IMR-90 (cell line): ENCODE measurements around the gene TMEM74B. TPM values are rescaled to one million over a fixed set of nuclear protein-coding genes. Genes with fewer than 3 reads are reported as not detected.

ENCODE experiments used
- ATAC-seq: fragments of 200-7000 bp; cut with Tn5 transposase; 2 replicates; pipeline ENCODE4 v1.9.1; 2020; ENCODE audit warnings: low read depth, mild to moderate bottlenecking, moderate library complexity
- BruUV-seq: library from RNA; stranded (reverse); fragments of 400-500 nt; replicated peaks from 2 replicates; lab custom pipeline; 2021; lab: Mats Ljungman, UMichigan
- CTCF ChIA-PET: fragments of 300-600 bp; formaldehyde crosslinking; extraction: SDS; loops from one replicate; lab custom pipeline; 2021; ENCODE audit warnings: antibody characterized with exemption; lab: Yijun Ruan, JAX
- POLR2A ChIA-PET: fragments of 300-600 bp; sonication (Branson Sonifier 250); formaldehyde crosslinking; loops from one replicate; lab custom pipeline; 2022; ENCODE audit warnings: antibody characterized with exemption; ENCODE audit not compliant: unreplicated experiment; lab: Charles Lee
- DNase-seq: peaks from one replicate; pipeline ENCODE4 v3.0.0; 2013
- H2AFZ ChIP-seq: replicated peaks from 2 replicates; pipeline ENCODE3; 2013; ENCODE audit warnings: low read length, mild to moderate bottlenecking; ENCODE audit not compliant: poor library complexity
- H2AK5ac ChIP-seq: 2 replicates; pipeline ENCODE4 v1.6.1; 2013; ENCODE audit warnings: low read depth, low read length, inconsistent platforms
- H2AK9ac ChIP-seq: replicated peaks from 2 replicates; pipeline ENCODE3; 2013; ENCODE audit warnings: mild to moderate bottlenecking, low read depth, low read length, moderate library complexity; ENCODE audit not compliant: poor library complexity
- H2BK120ac ChIP-seq: 2 replicates; pipeline ENCODE4 v1.6.1; 2013; ENCODE audit warnings: low read depth, low read length, inconsistent platforms
- H2BK15ac ChIP-seq: 3 replicates; pipeline ENCODE4 v1.6.1; 2013; ENCODE audit warnings: low read depth, low read length, inconsistent platforms
- H2BK20ac ChIP-seq: 2 replicates; pipeline ENCODE4 v1.6.1; 2013; ENCODE audit warnings: low read depth, mild to moderate bottlenecking, inconsistent platforms, low read length, moderate library complexity
- H2BK5ac ChIP-seq: 2 replicates; pipeline ENCODE4 v1.6.1; 2013; ENCODE audit warnings: mild to moderate bottlenecking, low read depth, low read length, inconsistent platforms; ENCODE audit not compliant: poor library complexity, severe bottlenecking
- H3K14ac ChIP-seq: replicated peaks from 2 replicates; pipeline ENCODE4 v1.6.1; 2013; ENCODE audit warnings: low read depth, low read length, inconsistent platforms
- H3K18ac ChIP-seq: 2 replicates; pipeline ENCODE4 v1.6.1; 2013; ENCODE audit warnings: low read depth, low read length, control low read depth
- H3K23ac ChIP-seq: 2 replicates; pipeline ENCODE4 v1.6.1; 2013; ENCODE audit warnings: low read depth, low read length, inconsistent platforms
- H3K27ac ChIP-seq: 2 replicates; pipeline ENCODE4 v1.5.1; 2013; ENCODE audit warnings: mild to moderate bottlenecking, control low read depth, low read length; ENCODE audit not compliant: insufficient read depth
- H3K27me3 ChIP-seq: 2 replicates; pipeline ENCODE4 v1.6.1; 2013; ENCODE audit warnings: low read length; ENCODE audit not compliant: control insufficient read depth, insufficient read depth
- H3K36me3 ChIP-seq: 2 replicates; pipeline ENCODE4 v1.6.1; 2013; ENCODE audit warnings: low read length, mixed read lengths; ENCODE audit not compliant: control insufficient read depth, insufficient read depth
- H3K4ac ChIP-seq: 2 replicates; pipeline ENCODE4 v1.6.1; 2013; ENCODE audit warnings: low read depth, low read length, inconsistent platforms
- H3K4me1 ChIP-seq: 2 replicates; pipeline ENCODE4 v1.6.1; 2013; ENCODE audit warnings: low read length, mixed read lengths; ENCODE audit not compliant: control insufficient read depth, insufficient read depth
- H3K4me2 ChIP-seq: 2 replicates; pipeline ENCODE4 v1.6.1; 2013; ENCODE audit warnings: low read depth, mild to moderate bottlenecking, control low read depth, low read length, moderate library complexity
- H3K4me3 ChIP-seq: 2 replicates; pipeline ENCODE4 v1.5.1; 2013; ENCODE audit warnings: low read depth, mild to moderate bottlenecking, control low read depth, low read length, moderate library complexity; ENCODE audit not compliant: insufficient read depth
- H3K56ac ChIP-seq: 2 replicates; pipeline ENCODE4 v1.6.1; 2013; ENCODE audit warnings: low read length, inconsistent platforms; ENCODE audit not compliant: insufficient read depth; ENCODE audit errors: extremely low read depth
- H3K79me1 ChIP-seq, 2 experiments: 2 replicates each; pipeline ENCODE4 v1.6.1; 2013; ENCODE audit warnings: low read length in 2 of 2, inconsistent platforms in 1 of 2, low read depth in 1 of 2
- H3K9ac ChIP-seq: 2 replicates; pipeline ENCODE4 v1.6.1; 2013; ENCODE audit warnings: low read depth, low read length, control low read depth
- H3K9me1 ChIP-seq: 2 replicates; pipeline ENCODE4 v1.6.1; 2013; ENCODE audit warnings: low read length, inconsistent platforms; ENCODE audit not compliant: insufficient read depth
- H3K9me3 ChIP-seq: 2 replicates; pipeline ENCODE4 v1.6.1; 2013; ENCODE audit warnings: low read length; ENCODE audit not compliant: control insufficient read depth, insufficient read depth
- H4K20me1 ChIP-seq: 2 replicates; pipeline ENCODE4 v1.6.1; 2013; ENCODE audit warnings: low read length, inconsistent platforms; ENCODE audit not compliant: insufficient read depth
- H4K5ac ChIP-seq: 2 replicates; pipeline ENCODE4 v1.6.1; 2013; ENCODE audit warnings: mild to moderate bottlenecking, low read depth, low read length, control low read depth
- H4K8ac ChIP-seq, 2 experiments: 2 replicates each; pipeline ENCODE4 v1.6.1; 2013; ENCODE audit warnings: low read depth in 2 of 2, low read length in 2 of 2, control low read depth in 1 of 2, inconsistent platforms in 1 of 2
- H4K91ac ChIP-seq: 2 replicates; pipeline ENCODE4 v1.6.1; 2013; ENCODE audit warnings: low read depth, low read length, inconsistent platforms; ENCODE audit not compliant: insufficient read depth
- CHD1 ChIP-seq: IDR thresholded peaks from 2 replicates; pipeline ENCODE4 v1.6.1; 2012; ENCODE audit warnings: low read depth, low read length, improper control_type of control experiment
- MXI1 ChIP-seq: IDR thresholded peaks from 2 replicates; pipeline ENCODE4 v1.6.1; 2012; ENCODE audit warnings: low read depth, mild to moderate bottlenecking, low read length, moderate library complexity, borderline replicate concordance
- NFE2L2 ChIP-seq: fragments of 150-350 bp; IDR thresholded peaks from 2 replicates; pipeline ENCODE4 v1.6.1; 2016; ENCODE audit warnings: low read depth, mild to moderate bottlenecking, low read length
- POLR2A ChIP-seq: IDR thresholded peaks from 2 replicates; pipeline ENCODE4 v1.6.1; 2012; ENCODE audit warnings: mild to moderate bottlenecking, low read depth, low read length
- RCOR1 ChIP-seq: IDR thresholded peaks from 2 replicates; pipeline ENCODE4 v1.6.1; 2012; ENCODE audit warnings: mild to moderate bottlenecking, low read length, improper control_type of control experiment; ENCODE audit not compliant: insufficient replicate concordance
- SMC3 ChIP-seq: fragments of 150-350 bp; IDR thresholded peaks from 2 replicates; pipeline ENCODE4 v1.6.1; 2016; ENCODE audit warnings: low read depth, mild to moderate bottlenecking, antibody characterized with exemption, low read length, moderate library complexity
- whole genome bisulfite sequencing, 2 experiments: methylation state at CpG; one replicate each; pipeline versions ENCODE4 v1.1.5 to v1.1.7; 2013; ENCODE audit warnings: missing lambda C conversion rate in 2 of 2; ENCODE audit not compliant: insufficient read length in 1 of 2; ENCODE audit errors: extremely low coverage in 2 of 2; 5-methylcytosine and 5-hydroxymethylcytosine counted together
- dilution Hi-C: fragments of 300-500 bp; cut with HindIII; formaldehyde crosslinking; loops from one replicate; pipeline ENCODE4 v1.14.3; 2018; ENCODE audit warnings: low sequenced_read_pairs; ENCODE audit not compliant: unreplicated experiment
- in situ Hi-C: fragments of 300-500 bp; cut with MboI; formaldehyde crosslinking; loops from 3 replicates; pipeline ENCODE4 v1.14.3; 2019; ENCODE audit warnings: low sequenced_read_pairs, inconsistent platforms, mixed read lengths
- intact Hi-C: fragments of 100-400 bp; cut with micrococcal nuclease; formaldehyde crosslinking; loops from 2 replicates; pipeline ENCODE4 v1.10.0; 2022
- polyA plus RNA-seq, 3 experiments: library from polyadenylated mRNA; depleted of rRNA; stranded (reverse); fragments of >200 nt; gene quantifications; 2 replicates each; pipeline ENCODE4 v1.2.3, GENCODE V29; 2012; ENCODE audit warnings: low replicate concordance in 1 of 3
- total RNA-seq: library from RNA; depleted of rRNA; stranded (reverse); fragments of >200 nt; gene quantifications from 2 replicates; pipeline ENCODE4 v1.2.3, GENCODE V29; 2012
- TF ChIP-seq, protein P1 (sequence below): conservative IDR thresholded peaks from 2 replicates; pipeline ENCODE4 v1.5.1; 2012; ENCODE audit warnings: mild to moderate bottlenecking, low read depth, low read length, improper control_type of control experiment

TMEM74B gene
- total and polyA plus RNA-seq, 2 of the 4 experiments (the other 2 are of a cell fraction) = 0.03 TPM; not detected in 1

DNA sequence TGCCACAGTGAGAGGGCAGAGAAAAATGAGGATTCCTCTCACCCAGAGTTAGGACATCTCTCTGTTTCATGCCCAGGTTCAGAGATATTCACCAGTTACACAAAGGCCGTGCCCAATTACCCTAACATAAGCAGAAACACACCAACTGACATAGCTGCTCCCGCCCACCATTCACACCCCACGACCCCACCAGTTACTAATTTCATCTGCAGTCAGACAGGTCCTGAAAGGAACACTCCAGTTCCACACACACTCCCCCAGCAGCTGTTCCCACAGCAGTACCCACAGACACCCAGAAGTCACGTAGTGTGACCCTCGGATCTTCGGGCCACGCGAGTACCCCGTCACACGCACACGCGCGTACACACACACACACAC, 532 bp downstream of the TMEM74B start:
- H2AFZ ChIP-seq = no peak overlapping the region
- H3K4me1 ChIP-seq = no peaks in the 10 kb centered on the region
- no peak overlapping the region for H4K91ac ChIP-seq
- no peak overlapping the region for H3K4ac ChIP-seq
- no peak overlapping the region for H3K14ac ChIP-seq
- H2AK9ac ChIP-seq = no peak overlapping the region
- H3K79me1 ChIP-seq = no peaks in the 10 kb centered on the region
- CTCF ChIA-PET = no interaction called here
- no peak overlapping the region for H3K23ac ChIP-seq
- H2BK5ac ChIP-seq = no peak overlapping the region
- no peak overlapping the region for H2BK120ac ChIP-seq
- H2BK20ac ChIP-seq = no peak overlapping the region
- no peak overlapping the region for H3K27ac ChIP-seq
- no peak overlapping the region for H2BK15ac ChIP-seq
- H3K36me3 ChIP-seq = no peaks in the 10 kb centered on the region
- H3K9me1 ChIP-seq = peaks cover 3% of the 10 kb centered on the region; the same call in 1 of the 2 replicates
- in situ Hi-C loops = no loop called here
- no CpG with 5 or more reads among the region's 13 CpGs for WGBS, 2 experiments
- no peaks in the 10 kb centered on the region; the same call in 1 of the 2 replicates for H4K20me1 ChIP-seq
- no peak overlapping the region for H3K9ac ChIP-seq
- H3K4me2 ChIP-seq = no peak overlapping the region
- no peak overlapping the region for H3K18ac ChIP-seq
- POLR2A ChIA-PET = no interaction called here
- no peak overlapping the region for H3K56ac ChIP-seq
- H2AK5ac ChIP-seq = no peak overlapping the region
- H4K5ac ChIP-seq = no peak overlapping the region
- intact Hi-C loops = no loop called here
- no peak for TF ChIP-seq NFE2L2
- TF ChIP-seq SMC3 = no peak
- TF ChIP-seq MXI1 = no peak
- TF ChIP-seq, protein P1, sequence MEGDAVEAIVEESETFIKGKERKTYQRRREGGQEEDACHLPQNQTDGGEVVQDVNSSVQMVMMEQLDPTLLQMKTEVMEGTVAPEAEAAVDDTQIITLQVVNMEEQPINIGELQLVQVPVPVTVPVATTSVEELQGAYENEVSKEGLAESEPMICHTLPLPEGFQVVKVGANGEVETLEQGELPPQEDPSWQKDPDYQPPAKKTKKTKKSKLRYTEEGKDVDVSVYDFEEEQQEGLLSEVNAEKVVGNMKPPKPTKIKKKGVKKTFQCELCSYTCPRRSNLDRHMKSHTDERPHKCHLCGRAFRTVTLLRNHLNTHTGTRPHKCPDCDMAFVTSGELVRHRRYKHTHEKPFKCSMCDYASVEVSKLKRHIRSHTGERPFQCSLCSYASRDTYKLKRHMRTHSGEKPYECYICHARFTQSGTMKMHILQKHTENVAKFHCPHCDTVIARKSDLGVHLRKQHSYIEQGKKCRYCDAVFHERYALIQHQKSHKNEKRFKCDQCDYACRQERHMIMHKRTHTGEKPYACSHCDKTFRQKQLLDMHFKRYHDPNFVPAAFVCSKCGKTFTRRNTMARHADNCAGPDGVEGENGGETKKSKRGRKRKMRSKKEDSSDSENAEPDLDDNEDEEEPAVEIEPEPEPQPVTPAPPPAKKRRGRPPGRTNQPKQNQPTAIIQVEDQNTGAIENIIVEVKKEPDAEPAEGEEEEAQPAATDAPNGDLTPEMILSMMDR = no peak
- no peak for TF ChIP-seq RCOR1
- TF ChIP-seq CHD1 = no peak
- TF ChIP-seq POLR2A = no peak
- BruUV-seq = no TSS peak
- no peak for ATAC-seq
- H3K4me3 ChIP-seq = no peak overlapping the region
- dilution Hi-C loops = no loop called here
- no peaks in the 10 kb centered on the region for H3K9me3 ChIP-seq
- peaks cover 46% of the 10 kb centered on the region for H3K27me3 ChIP-seq
- H4K8ac ChIP-seq = no peak overlapping the region
- no peak for DNase-seq
